Pancreas (tissue), 10 donors: Measurements from ENCODE around the gene RHBDL3. TPM values are rescaled to one million over a fixed set of nuclear protein-coding genes. Genes with fewer than 3 reads are reported as not detected.

Experiments used
- ATAC-seq, 4 donors: fragments of 200-7000 bp; cut with Tn5 transposase; one replicate each; pipeline versions ENCODE4 v1.8.0 to v1.9.1; 2020; ENCODE audit warnings: mild to moderate bottlenecking in 4 of 4, moderate library complexity in 4 of 4
- DNase-seq, 6 donors: peaks; one replicate each; pipeline ENCODE4 v3.0.0-alpha.2; 2020
- FAIRE-seq: peaks from 2 replicates; lab custom pipeline; 2012; peaks lifted over from hg19 to GRCh38; lab: Jason Lieb, UNC
- H3K27ac ChIP-seq, 4 donors: fragments of 200-600 bp; sonication (generic); 1 replicate in 3 of 4; 2 replicates in 1 of 4; pipeline versions ENCODE4 v1.5.0 to v1.8.0; 2020
- H3K27me3 ChIP-seq, 4 donors: fragments of 200-600 bp; one replicate each; pipeline ENCODE4 v1.8.0; 2021
- H3K36me3 ChIP-seq, 3 donors: fragments of 200-600 bp; sonication (generic) in 1 of 3; one replicate each; pipeline versions ENCODE4 v1.5.0 to v1.8.0; 2020 to 2021
- H3K4me1 ChIP-seq, 3 donors: fragments of 200-600 bp; one replicate each; pipeline ENCODE4 v1.8.0; 2021
- H3K4me3 ChIP-seq, 4 donors: fragments of 200-600 bp; sonication (generic) in 2 of 4; one replicate each; pipeline versions ENCODE4 v1.5.0 to v1.8.0; 2020 to 2021
- H3K9me3 ChIP-seq, 4 donors: fragments of 200-600 bp; one replicate each; pipeline ENCODE4 v1.8.0; 2021
- CTCF ChIP-seq, 4 donors: fragments of 200-600 bp; sonication (generic) in 3 of 4; IDR thresholded peaks; one replicate each; pipeline versions ENCODE4 v1.5.0 to v1.8.0; 2021; ENCODE audit warnings: antibody characterized with exemption in 4 of 4
- WGBS, 2 donors: extraction: QIAGEN DNeasy Blood & Tissue Kit; methylation state at CpG; one replicate each; pipeline ENCODE4 v1.1.7; 2013; 5-methylcytosine and 5-hydroxymethylcytosine counted together
- intact Hi-C, 3 donors: fragments of 100-400 bp; cut with DNase I; formaldehyde crosslinking; loops; one replicate each; pipeline versions ENCODE4 v1.11.1 to v1.14.2; 2022
- microRNA-seq, 2 donors: library from miRNA; unstranded; fragments of <30 nt; microRNA quantifications; one replicate each; pipeline versions ENCODE4 to v1.1.0, GENCODE V29; 2019 to 2020
- polyA plus RNA-seq, 2 donors: library from polyadenylated mRNA; stranded (reverse); fragments of 200-250 nt; gene quantifications; one replicate each; pipeline ENCODE4 v1.2.3, GENCODE V29; 2013
- total RNA-seq, 6 donors: library from RNA; stranded (reverse); fragmentation: NEBNext Ultra II Directional in 4 of 6; extraction: Animal tissue kit (Norgen Biotek cat#: 25700) in 4 of 6; gene quantifications; one replicate each; pipeline versions ENCODE4 v1.2.1 to v1.2.4, GENCODE V29; 2021 to 2023
- donor health status: healthy with polysubstance abuse.
- donor health status: DM: no; HTN: no; CAD: no; lungs with moderate emphysema.
- donor health status: DM: no; HTN: no; CAD: no.
- donor health status: control.
- donor health status: control.
- donor health status: Bipolar disorder and iron deficiency.
- donor health status: DM: yes; HTN: yes; CAD: no.
- donor health status: DM: no; HTN: no; CAD: no.
- donor health status: DM: no; HTN: no; CAD: no.
- donor health status: DM: yes; HTN: yes; CAD: no.

Gene RHBDL3
- total and polyA plus RNA-seq, 8 donors, result 0.12 to 1.8 (median 0.47) TPM

- H3K4me1 ChIP-seq, result peaks cover 0 to under 1% (median 0%) of the 10 kb centered on the region in 3 donors
- H3K36me3 ChIP-seq, result peaks cover 0 to 70% (median 53%) of the 10 kb centered on the region in 3 donors
- TF ChIP-seq CTCF (IDR thresholded peaks at IDR 0.05), result no peak
- no peak for ATAC-seq
- H3K9me3 ChIP-seq, result no peaks in the 10 kb centered on the region
- no peak overlapping the region for H3K4me3 ChIP-seq
- no peak for FAIRE-seq
- WGBS, 2 donors, result 68 to 78% methylated on average over 1 of the region's 1 CpG
- no peak for DNase-seq
- H3K27me3 ChIP-seq, result no peaks in the 10 kb centered on the region
- intact Hi-C loops, result no loop called here
- H3K27ac ChIP-seq, result no peak overlapping the region
These were observed 104.8 kb downstream of the RHBDL3 start for GRCh38 chr17:32370426-32370825.

Small RNA genes lying within 50 kb of the gene (microRNA-seq; reads per million reads assigned to microRNA genes)
- 0 reads per million in 2 donors for gene MIR632

Other genes with a start within 250 kb of the RHBDL3 start
- 10 to 100 TPM; 11.6 to 19.2 (median 14.4) TPM for gene RHOT1, start 123.3 kb upstream of the RHBDL3 start, total RNA-seq
- 10 to 100 TPM; 22.8 to 26.7 TPM for gene RHOT1, start 123.3 kb upstream of the RHBDL3 start, polyA plus RNA-seq
- gene C17orf75, start 76.3 kb downstream of the RHBDL3 start, total RNA-seq, result 10 to 100 TPM in 2 of 6 donors, 1 to 10 TPM in 4; 6.3 to 13.4 (median 8.3) TPM
- gene C17orf75, start 76.3 kb downstream of the RHBDL3 start, polyA plus RNA-seq, result 10 to 100 TPM in 1 of 2 donors, 1 to 10 TPM in 1; 8.2 to 17.5 TPM
- 10 to 100 TPM; 37.7 to 82.4 (median 51.3) TPM for gene ZNF207, start 84.3 kb downstream of the RHBDL3 start, total RNA-seq
- 10 to 100 TPM; 35.1 to 44.5 TPM for gene ZNF207, start 84.3 kb downstream of the RHBDL3 start, polyA plus RNA-seq
- gene PSMD11, start 178.7 kb downstream of the RHBDL3 start, total RNA-seq, result 10 to 100 TPM; 22.1 to 39.4 (median 32.7) TPM
- 10 to 100 TPM; 23.5 to 35.6 TPM for gene PSMD11, start 178.7 kb downstream of the RHBDL3 start, polyA plus RNA-seq
- 1 to 10 TPM in 2 of 6 donors, under 1 TPM in 4; 0.46 to 1.7 (median 0.88) TPM for gene CDK5R1, start 221.2 kb downstream of the RHBDL3 start, total RNA-seq
- 1 to 10 TPM; 1.5 to 5.1 TPM for gene CDK5R1, start 221.2 kb downstream of the RHBDL3 start, polyA plus RNA-seq